Brain microvascular endothelial cell (primary cell): ENCODE results near the gene SATB1.

Experiments
- DNase-seq: peaks from one replicate; pipeline ENCODE4 v3.0.0-alpha.2; 2020
- H3K27ac ChIP-seq: fragments of 250-450 bp; sonication (Bioruptor Pico); 2 replicates; pipeline ENCODE4 v1.5.1; 2020; ENCODE audit warnings: mild to moderate bottlenecking, moderate library complexity
- H3K27me3 ChIP-seq: fragments of 250-450 bp; sonication (Bioruptor Pico); replicated peaks from 2 replicates; pipeline ENCODE4 v1.5.1; 2020; ENCODE audit warnings: mild to moderate bottlenecking
- H3K36me3 ChIP-seq: fragments of 250-450 bp; sonication (Bioruptor Pico); replicated peaks from 2 replicates; pipeline ENCODE4 v1.5.1; 2020; ENCODE audit warnings: mild to moderate bottlenecking
- H3K4me3 ChIP-seq: 2 replicates; pipeline ENCODE4 v1.5.1; 2011; ENCODE audit warnings: low read depth, mild to moderate bottlenecking, control low read depth, low read length, moderate library complexity
- CTCF ChIP-seq: IDR thresholded peaks from 2 replicates; pipeline ENCODE4 v1.5.1; 2011; ENCODE audit warnings: low read depth, mild to moderate bottlenecking, moderate library complexity, low read length, control low read depth, inconsistent platforms; ENCODE audit errors: missing control alignments
- in situ Hi-C: cut with HindIII; loops from 2 replicates; pipeline ENCODE4 v1.10.0; 2017; ENCODE audit warnings: low sequenced_read_pairs, low pct_ligation_motif_present

The SATB1 gene

DNA sequence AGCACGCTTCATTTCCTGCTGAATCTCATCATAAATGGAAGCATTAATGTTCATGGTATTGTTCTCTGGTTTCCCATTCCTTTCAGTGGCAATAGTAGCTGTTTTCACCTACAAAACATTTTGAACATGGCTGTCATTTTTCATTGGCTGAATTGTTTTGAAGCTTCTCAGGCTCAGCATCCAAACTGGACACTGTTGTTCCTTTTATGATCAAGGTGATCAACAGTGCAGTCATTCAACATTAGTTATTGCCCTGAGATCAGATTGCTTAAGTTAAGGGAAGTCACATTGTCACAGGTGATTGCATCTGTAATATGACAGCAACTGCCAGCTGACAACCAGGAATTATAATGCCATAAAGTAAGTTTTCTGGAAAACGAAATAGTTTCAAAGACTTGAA, 46.9 kb downstream of the SATB1 start:
- no peak for TF ChIP-seq CTCF
- Histone ChIP-seq H3K27me3 (no peaks in the 10 kb centered on the region), H3K36me3 (no peaks in the 10 kb centered on the region), H3K4me3 (no peak overlapping the region), H3K27ac (no peak overlapping the region)
- in situ Hi-C loops: no loop called here
- DNase-seq: no peak

GRCh38 chr3:18376682-18377081, 48.5 kb downstream of the SATB1 start:
- no peak for TF ChIP-seq CTCF
- no peaks in the 10 kb centered on the region for H3K36me3 ChIP-seq
- H3K27me3 ChIP-seq: no peaks in the 10 kb centered on the region
- in situ Hi-C loops: no loop called here
- DNase-seq: no peak
- no peak overlapping the region for H3K4me3 ChIP-seq
- no peak overlapping the region for H3K27ac ChIP-seq

DNA sequence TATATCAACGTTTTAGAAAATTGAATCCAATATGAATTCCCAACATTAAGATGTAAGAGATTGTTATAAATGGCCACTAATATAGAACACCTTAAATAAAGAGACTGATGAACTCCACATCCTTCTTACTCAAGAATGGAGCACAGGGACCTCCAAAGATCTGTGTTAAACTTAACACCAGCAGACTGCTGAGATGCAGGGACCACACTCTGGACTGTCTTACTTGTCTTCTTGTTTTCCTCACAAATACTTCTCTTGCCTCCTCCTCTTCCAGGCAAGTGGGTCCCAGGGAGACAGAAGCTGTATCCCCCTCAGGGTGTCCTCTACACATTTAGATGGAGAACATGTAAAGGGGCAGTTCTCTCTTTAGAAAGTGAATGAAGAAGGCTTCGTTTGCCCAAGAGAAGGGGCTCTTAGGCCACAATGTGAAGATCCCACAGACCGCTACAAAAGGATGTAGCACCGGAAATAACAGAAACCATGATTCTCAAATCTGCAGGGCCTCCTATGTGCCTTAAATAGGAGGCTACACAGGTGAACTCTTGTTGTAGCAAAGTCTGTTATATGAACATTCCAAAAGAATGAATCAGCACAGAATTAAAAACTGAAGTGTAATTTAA, 52.2 kb downstream of the SATB1 start:
- no peaks in the 10 kb centered on the region for H3K36me3 ChIP-seq
- no peak for DNase-seq
- no peak overlapping the region for H3K4me3 ChIP-seq
- TF ChIP-seq CTCF: no peak
- no peaks in the 10 kb centered on the region for H3K27me3 ChIP-seq
- in situ Hi-C loops: no loop called here
- H3K27ac ChIP-seq: no peak overlapping the region

DNA sequence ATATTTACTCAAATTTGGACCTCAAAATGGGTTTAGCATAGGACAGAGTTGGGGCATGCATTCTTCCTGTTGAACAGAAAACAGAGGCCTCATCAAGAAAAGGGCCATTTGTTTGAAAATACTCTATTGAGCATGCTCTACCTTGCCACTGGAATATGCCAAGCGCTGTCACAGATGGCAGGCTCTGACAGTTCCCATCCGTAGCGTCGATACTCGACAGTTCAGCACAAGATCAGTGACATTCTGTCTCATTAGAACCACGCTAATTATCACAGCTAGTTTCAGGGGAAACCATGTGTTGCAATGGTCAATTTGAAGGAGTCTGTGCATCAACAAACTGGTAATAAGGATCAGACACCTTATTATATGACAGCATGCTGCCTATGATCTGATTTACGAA, 54.5 kb downstream of the SATB1 start:
- Histone ChIP-seq H3K4me3 (no peak overlapping the region), H3K36me3 (no peaks in the 10 kb centered on the region), H3K27me3 (no peaks in the 10 kb centered on the region), H3K27ac (no peak overlapping the region)
- no peak for TF ChIP-seq CTCF
- no peak for DNase-seq
- in situ Hi-C loops: no loop called here

DNA sequence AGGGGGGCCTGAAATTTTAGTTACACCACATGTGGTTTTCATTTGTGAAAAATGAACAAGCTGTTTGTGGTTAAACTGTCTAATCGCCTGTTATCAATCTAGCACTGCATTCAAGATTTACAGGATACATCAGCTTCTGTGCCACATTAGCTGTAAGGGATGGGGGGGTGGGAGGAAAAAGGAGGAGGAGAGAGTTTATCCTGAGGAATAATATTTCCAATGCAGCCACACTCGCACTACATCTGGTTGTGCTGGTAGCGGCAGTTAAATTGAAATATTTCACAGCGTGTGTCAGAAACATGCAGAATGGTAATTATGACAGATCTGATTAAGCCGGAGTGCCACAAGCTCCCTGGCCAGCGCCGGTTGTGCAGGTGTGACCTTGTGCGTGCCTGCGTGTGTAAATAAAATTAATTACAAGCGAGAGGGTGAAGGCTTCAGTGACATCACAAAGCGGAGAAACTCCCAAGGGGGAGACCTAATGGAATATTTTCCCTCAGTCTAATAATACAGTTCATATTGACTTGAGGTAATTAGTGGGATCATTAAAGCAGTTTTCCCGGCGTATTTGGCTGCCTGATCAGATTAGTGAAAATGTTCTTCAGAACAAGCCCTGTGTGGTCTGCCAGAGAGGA, 55.5 kb downstream of the SATB1 start:
- no peaks in the 10 kb centered on the region for H3K27me3 ChIP-seq
- no peak for TF ChIP-seq CTCF
- in situ Hi-C loops: no loop called here
- no peak overlapping the region for H3K4me3 ChIP-seq
- no peak for DNase-seq
- no peaks in the 10 kb centered on the region for H3K36me3 ChIP-seq
- H3K27ac ChIP-seq: no peak overlapping the region

DNA sequence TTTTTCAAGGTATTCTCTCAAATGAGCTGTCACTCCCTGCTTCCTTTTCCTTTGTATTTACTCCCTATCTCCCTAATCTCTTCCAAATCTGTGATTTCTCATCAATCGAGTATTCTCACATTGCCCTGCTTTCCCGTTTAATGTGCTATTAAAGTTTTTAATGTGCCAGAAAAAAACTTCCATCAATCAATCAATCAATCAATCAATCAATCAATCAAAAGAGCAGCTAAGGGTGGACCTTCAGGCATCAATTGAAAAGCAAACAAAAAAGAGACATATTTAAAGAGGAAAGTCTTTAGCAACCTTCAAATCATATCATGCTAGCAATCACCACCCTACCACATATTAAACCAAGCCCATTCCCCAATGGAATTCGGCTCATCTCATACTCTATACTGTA, 58.9 kb downstream of the SATB1 start:
- no peaks in the 10 kb centered on the region for H3K27me3 ChIP-seq
- no peaks in the 10 kb centered on the region for H3K36me3 ChIP-seq
- no peak overlapping the region for H3K27ac ChIP-seq
- TF ChIP-seq CTCF: no peak
- in situ Hi-C loops: no loop called here
- no peak for DNase-seq
- no peak overlapping the region for H3K4me3 ChIP-seq
